ENCODE data around the gene FAM217B.

- TF ChIP-seq CTCF (IDR thresholded peaks at IDR 0.05) (no peak), POLR2A (IDR thresholded peaks at IDR 0.05) (no peak)
Observed at GRCh38 chr20:59925899-59926298, 14.3 kb upstream of the FAM217B start.
